HuH-7 (cell line): Measurements from ENCODE around the gene HTRA1.

Source experiments
- DNase-seq: peaks from one replicate; pipeline ENCODE4 v3.0.0; 2011; ENCODE audit warnings: low spot score

Gene HTRA1

GRCh38 chr10:122554131-122555036 is 93.0 kb downstream of the HTRA1 start:
- DNase-seq: no peak

GRCh38 chr10:122555442-122555841 is 94.1 kb downstream of the HTRA1 start:
- no peak for DNase-seq

DNA sequence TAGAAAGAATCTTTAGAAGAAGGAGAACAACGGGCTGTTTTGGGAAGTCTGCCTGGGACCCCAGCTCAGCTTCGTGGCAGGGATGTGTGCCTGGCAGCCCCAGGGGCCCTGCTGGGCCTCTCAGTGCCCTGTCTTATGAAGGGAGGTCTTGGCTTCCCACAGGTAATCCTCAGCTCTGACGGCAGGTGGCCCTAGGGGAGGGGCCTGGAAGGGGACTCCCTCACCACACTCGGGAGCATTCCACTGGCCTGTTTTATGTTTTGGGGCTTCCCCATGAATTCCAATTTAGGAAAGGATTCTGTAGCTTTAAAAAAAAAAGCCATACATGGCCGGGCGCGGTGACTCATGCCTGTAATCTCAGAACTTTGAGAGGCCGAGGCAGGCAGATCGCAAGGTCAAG is 96.2 kb downstream of the HTRA1 start:
- DNase-seq: no peak

DNA sequence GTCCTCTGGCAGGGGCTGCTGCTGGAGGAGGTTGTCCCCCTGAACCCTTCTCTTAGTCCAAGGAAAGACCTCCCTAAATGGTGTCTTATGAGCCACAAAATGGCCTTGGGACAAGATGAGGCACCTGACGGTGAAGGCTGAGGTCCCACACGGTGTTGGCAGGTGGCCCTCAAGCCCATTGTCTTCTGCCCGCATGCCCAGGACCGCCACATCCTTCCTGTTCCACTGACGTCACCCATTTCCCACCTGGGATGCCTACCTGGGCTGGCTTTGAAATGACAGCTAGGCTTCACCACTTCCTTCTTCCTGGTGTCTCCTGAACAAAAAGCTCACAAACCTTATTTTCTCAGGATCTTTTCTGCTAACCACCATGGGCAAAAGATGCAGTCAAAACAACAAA is 97.1 kb downstream of the HTRA1 start:
- no peak for DNase-seq

DNA sequence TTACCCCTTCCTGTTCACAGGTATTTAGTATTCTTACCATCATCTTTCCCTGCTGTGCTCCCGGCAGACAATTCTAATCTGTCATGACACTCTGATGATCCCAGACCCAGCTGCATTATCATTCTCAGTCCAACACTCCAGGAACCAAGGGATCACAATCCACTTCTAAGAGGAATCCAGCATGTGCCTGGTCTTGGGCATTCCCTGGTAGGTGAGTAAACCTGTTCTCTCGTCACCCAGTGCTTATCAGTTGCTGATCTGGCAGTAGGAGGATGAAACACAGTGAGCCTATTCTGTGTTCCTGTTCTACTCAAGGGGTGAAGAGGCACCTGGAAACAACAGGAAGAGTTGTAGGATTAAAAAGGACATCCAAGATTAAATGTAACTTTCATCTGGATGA is 97.9 kb downstream of the HTRA1 start:
- DNase-seq: no peak

DNA sequence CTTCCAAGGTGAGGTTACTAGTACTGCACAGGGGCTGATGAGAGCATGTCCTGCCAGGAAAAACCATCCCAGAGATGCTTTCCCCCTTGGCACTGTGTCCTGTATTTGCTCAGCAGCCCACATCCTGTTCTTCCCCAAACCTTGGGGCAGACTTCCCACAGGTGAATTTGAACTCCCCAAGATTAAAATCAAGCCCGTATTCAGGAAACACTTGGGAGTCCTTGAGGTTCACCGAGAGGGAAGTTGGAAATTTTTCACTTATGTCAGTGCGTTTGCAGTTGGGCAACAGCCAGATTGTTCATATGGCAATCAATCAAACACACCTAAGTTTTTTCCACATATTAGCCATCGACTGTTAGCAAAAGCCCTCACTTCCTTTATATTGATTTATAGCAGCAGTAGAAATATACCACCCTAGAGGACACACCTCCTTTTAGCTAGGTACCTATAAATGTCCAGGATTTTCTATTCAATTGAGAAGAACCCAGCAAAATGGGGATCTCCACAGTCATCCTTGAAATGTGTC is 99.0 kb downstream of the HTRA1 start, which contains the start of gene DMBT1:
Gene DMBT1, plus strand, starts transcription at position 476 of the 526 bp plus-strand sequence. Its CDS starts 17 bp downstream, at position 493.
- DNase-seq: no peak

DNA sequence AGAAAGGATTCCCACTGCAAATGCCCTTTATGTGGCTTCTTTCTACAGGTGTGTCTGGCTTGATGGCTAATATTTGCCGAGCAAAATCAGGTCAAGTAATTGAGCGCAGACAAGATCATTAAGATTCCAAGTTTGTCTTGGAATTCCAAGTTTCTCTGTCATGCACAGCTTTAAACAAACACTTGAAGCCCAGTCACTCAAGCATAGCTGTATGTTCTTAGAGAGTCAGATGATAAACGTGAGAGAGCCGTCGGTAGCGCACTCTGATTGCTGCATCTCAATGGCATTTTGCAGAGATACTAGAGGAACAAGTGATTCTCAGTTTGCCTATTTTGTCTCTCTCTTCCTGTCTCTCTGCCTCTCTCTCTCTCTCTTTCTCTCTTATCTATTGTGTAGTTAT is 99.9 kb downstream of the HTRA1 start:
- DNase-seq: no peak

GRCh38 chr10:122561792-122562191 is 100.4 kb downstream of the HTRA1 start:
- no peak for DNase-seq
